Measurements from ENCODE around the gene ANP32B.
A peak's percentile ranks its signal among the peaks of the same experiment; 100 is the strongest.
"Not testable (repeated sequence)": the region's sequence is repeated elsewhere in the genome, so short reads cannot be mapped to it uniquely, and the experiment has no call there.

ANP32B gene

DNA sequence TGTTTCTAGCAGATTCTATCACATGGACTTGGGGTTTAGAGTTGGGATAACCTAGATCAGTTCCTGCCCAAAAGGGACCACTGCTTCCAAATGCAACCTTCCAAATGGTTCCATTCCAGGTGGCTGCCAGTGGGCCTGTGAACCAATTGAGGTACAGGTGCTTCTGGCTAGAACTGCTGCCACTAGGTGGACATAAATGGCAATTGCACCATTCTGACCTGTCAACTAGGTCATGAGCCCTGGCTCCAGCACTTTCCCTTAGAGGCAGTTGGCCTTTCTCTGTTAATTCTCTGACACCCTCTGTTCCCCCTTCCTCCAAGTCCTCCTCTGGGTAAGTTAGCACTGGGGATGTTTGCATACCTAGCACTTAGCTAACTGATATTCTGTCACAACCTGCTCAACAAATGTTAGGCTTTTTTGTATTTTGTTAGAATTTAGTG lies 28.6 kb upstream of the ANP32B start:
- ChIA-PET POLR2A (no interaction called here), CTCF (interaction anchor here (0.7 to 2.8 kb wide), 12 partner anchors 10 to 65 kb away, joined by 3 to 21 read pairs (median 4); partner anchors contain the start of genes ANP32B and TRMO)
- TF ChIP-seq, protein P1, sequence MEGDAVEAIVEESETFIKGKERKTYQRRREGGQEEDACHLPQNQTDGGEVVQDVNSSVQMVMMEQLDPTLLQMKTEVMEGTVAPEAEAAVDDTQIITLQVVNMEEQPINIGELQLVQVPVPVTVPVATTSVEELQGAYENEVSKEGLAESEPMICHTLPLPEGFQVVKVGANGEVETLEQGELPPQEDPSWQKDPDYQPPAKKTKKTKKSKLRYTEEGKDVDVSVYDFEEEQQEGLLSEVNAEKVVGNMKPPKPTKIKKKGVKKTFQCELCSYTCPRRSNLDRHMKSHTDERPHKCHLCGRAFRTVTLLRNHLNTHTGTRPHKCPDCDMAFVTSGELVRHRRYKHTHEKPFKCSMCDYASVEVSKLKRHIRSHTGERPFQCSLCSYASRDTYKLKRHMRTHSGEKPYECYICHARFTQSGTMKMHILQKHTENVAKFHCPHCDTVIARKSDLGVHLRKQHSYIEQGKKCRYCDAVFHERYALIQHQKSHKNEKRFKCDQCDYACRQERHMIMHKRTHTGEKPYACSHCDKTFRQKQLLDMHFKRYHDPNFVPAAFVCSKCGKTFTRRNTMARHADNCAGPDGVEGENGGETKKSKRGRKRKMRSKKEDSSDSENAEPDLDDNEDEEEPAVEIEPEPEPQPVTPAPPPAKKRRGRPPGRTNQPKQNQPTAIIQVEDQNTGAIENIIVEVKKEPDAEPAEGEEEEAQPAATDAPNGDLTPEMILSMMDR (IDR thresholded peaks at IDR 0.05; ENCODE audit: control extremely low read depth, extremely low read depth, low read depth, missing control alignments) = peak; percentile 66
- DNase-seq (ENCODE audit: extremely low spot score) = peak; percentile 70

DNA sequence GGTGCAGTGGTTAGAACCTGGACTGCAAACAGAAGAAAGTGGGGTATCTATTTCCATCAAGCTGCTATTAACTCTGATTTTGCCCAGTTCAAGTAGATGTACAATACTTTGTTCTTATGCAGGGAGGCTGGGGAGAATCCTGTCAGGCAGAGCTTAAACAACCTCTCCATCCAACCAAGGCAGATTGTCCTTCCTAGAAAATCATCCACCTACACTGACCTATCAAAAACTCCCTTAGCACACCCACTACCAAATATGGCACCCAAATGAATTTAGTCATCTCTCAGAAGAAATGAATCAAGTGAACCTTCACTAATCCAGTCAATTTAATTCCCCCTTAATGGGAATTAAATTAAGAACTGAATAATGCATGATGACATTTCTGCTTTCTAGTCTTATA lies 26.8 kb upstream of the ANP32B start:
- DNase-seq (ENCODE audit: extremely low spot score) = no peak
- POLR2A ChIA-PET = no interaction called here
- TF ChIP-seq, protein P1 (IDR thresholded peaks at IDR 0.05; ENCODE audit: control extremely low read depth, extremely low read depth, low read depth, missing control alignments) = no peak
- CTCF ChIA-PET = interaction anchor here (0.9 to 2.7 kb wide), 3 partner anchors 9 to 33 kb away, joined by 3 to 21 read pairs (median 5); partner anchors contain the start of gene TRMO

DNA sequence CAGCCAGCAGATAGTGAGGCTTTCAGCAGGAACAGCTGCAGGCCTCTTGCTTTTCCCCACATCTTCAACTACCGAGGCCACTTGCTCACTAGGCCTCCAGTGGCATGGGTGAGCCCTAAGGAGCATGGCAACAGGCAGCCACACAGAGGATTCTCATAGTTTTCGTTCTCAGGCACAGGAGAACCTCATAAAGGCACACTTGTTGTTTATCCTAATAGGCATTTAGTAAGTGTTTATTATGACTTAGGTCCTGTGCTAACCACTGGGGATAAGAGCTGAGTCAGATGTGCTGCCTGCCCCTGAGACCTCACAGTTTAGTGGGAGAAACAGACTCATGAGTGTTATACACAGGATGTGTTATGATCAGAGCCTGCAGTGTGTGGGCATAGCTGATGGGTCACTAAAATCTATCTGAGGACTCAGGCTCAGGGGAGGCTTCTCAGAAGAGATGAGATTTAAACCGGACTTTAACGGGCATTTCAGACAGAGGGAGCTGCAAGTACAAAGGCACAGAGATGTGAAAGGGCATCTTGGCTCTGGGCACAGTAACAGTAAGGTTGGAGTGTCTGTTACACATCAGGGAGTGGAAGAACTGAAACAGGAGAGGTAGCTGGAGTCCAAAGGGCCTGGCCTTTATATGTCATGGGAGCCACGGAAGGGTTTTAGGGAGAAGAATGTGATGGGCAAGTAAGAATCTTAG lies 24.2 kb upstream of the ANP32B start:
- no peak for DNase-seq (ENCODE audit: extremely low spot score)
- TF ChIP-seq, protein P1 (IDR thresholded peaks at IDR 0.05; ENCODE audit: control extremely low read depth, extremely low read depth, low read depth, missing control alignments) = no peak
- ChIA-PET POLR2A (no interaction called here), CTCF (interaction anchor here (1.4 to 2.3 kb wide), 5 partner anchors 12 to 235 kb away, joined by 3 to 11 read pairs (median 10); partner anchors contain the start of gene ANP32B)

DNA sequence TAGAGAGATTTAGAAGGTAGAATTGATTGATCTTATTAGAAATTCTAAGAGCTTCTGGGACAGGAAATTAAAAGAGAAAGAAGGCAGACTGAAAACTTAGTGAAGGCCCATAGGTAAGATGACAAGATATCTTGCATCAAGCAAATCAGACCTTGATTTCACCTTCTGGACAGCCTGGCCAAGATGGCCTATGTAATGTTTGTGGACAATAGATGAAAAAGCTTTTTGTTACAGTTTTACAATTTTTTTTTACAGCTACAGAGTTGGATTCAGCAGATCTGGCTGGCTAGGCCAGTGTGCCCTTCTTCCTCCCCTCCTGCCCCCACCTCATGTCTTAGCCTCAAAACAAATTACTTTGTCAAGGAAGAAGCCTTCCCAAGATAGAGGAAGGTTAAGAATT lies 23.6 kb upstream of the ANP32B start:
- ChIA-PET CTCF (interaction anchor here (1.1 to 2.3 kb wide), 6 partner anchors 12 to 234 kb away, joined by 3 to 11 read pairs (median 7); partner anchors contain the start of genes ANP32B and TRMO), POLR2A (no interaction called here)
- TF ChIP-seq, protein P1 (IDR thresholded peaks at IDR 0.05; ENCODE audit: control extremely low read depth, extremely low read depth, low read depth, missing control alignments) = no peak
- DNase-seq (ENCODE audit: extremely low spot score) = no peak

DNA sequence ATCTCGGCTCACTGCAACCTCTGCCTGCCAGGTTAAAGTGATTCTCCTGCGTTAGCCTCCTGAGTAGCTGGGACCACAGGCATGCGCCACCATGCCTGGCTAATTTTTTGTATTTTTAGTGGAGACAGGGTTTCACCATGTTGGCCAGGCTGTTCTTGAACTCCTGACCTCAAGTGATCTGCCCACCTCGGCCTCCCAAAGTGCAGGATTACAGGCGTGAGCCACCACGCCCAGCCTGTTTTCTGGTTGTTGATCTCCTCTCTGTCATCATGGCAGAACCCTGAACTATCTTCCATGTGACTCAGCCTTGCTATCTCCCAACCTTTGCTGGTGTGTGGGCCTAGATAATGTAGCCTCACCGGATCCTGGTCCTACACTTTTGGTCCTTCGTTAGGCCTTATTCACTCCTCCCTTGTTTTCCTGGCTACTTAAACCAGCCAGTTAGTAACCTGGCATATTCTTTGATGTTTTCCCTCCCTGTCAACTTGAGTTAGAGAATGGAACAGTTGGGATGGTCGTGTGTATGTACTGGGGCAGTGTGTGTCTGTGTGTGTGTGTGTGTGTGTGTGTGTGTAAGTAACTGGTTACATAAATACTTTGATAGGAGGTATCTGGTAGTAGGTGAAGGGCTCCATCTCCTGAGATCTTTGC lies 22.3 kb upstream of the ANP32B start:
- CTCF ChIA-PET = interaction anchor here (1.1 to 2.5 kb wide), 3 partner anchors 22 to 39 kb away, joined by 3 to 10 read pairs (median 9); partner anchors contain the start of genes ANP32B and TRMO
- DNase-seq (ENCODE audit: extremely low spot score); POLR2A ChIA-PET: not testable (repeated sequence)

DNA sequence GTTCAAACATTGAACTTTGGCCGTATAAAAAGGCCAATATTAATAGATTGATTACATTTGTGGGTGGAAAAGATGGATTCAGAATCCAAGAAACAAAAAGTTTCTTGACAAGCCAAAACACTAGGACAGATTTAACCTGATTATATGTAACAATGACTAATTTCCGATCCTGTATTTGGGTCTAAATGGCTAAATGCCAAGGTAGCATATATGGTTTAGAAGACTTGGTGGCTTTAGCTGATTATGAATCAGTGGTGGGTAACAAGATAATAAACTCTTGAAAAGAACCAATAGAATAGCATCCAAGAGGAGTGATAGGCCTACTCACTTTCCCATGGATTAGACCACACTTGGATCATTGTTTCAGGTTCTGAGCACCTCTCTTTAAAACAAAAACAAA lies 21.8 kb upstream of the ANP32B start:
- TF ChIP-seq, protein P1 (IDR thresholded peaks at IDR 0.05; ENCODE audit: control extremely low read depth, extremely low read depth, low read depth, missing control alignments) = no peak
- ChIA-PET CTCF (interaction anchor here (1.0 to 2.5 kb wide), 4 partner anchors 10 to 39 kb away, joined by 3 to 9 read pairs (median 7); partner anchors contain the start of gene TRMO), POLR2A (no interaction called here)
- DNase-seq (ENCODE audit: extremely low spot score) = no peak

Measured in GM10248 (cell line).